WTC11 (cell line): ENCODE results near the gene C1QTNF9B. TPM values are rescaled to one million over a fixed set of nuclear protein-coding genes. Genes with fewer than 3 reads are reported as not detected.
A peak's percentile ranks its signal among the peaks of the same experiment; 100 is the strongest.

Source experiments
- AFF4 ChIP-seq: sonication (generic); formaldehyde crosslinking; IDR thresholded peaks from 2 replicates; pipeline ENCODE4 v1.8.1; 2023; ENCODE audit warnings: mild to moderate bottlenecking, missing genetic modification reagents, borderline replicate concordance
- ATF6 ChIP-seq: sonication (generic); formaldehyde crosslinking; IDR thresholded peaks from 2 replicates; pipeline ENCODE4 v1.8.1; 2023; ENCODE audit warnings: mild to moderate bottlenecking, missing genetic modification reagents
- CREB1 ChIP-seq: sonication (generic); formaldehyde crosslinking; IDR thresholded peaks from 2 replicates; pipeline ENCODE4 v1.8.0; 2023; ENCODE audit warnings: mild to moderate bottlenecking, missing genetic modification reagents
- CREM ChIP-seq: sonication (generic); formaldehyde crosslinking; IDR thresholded peaks from 2 replicates; pipeline ENCODE4 v1.8.1; 2022; ENCODE audit warnings: mild to moderate bottlenecking, missing genetic modification reagents, moderate library complexity
- ESRRA ChIP-seq: sonication (generic); formaldehyde crosslinking; IDR thresholded peaks from 2 replicates; pipeline ENCODE4 v1.8.1; 2022; ENCODE audit warnings: mild to moderate bottlenecking, missing genetic modification reagents, borderline replicate concordance
- ETV6 ChIP-seq: sonication (generic); formaldehyde crosslinking; IDR thresholded peaks from 2 replicates; pipeline ENCODE4 v1.8.1; 2022; ENCODE audit warnings: mild to moderate bottlenecking, missing genetic modification reagents
- FOXP1 ChIP-seq: sonication (generic); formaldehyde crosslinking; IDR thresholded peaks from 2 replicates; pipeline ENCODE4 v1.8.0; 2022; ENCODE audit warnings: missing genetic modification reagents, mild to moderate bottlenecking, moderate library complexity, borderline replicate concordance
- GRHL2 ChIP-seq: fragments of 250-450 bp; sonication (Bioruptor Pico); IDR thresholded peaks from 2 replicates; pipeline ENCODE4 v1.8.0; 2022; ENCODE audit warnings: mild to moderate bottlenecking, moderate library complexity; ENCODE audit not compliant: insufficient replicate concordance, severe bottlenecking
- HMGA2 ChIP-seq: fragments of 250-450 bp; sonication (Bioruptor Pico); IDR thresholded peaks from 2 replicates; pipeline ENCODE4 v1.4.0; 2021; ENCODE audit warnings: mild to moderate bottlenecking, moderate library complexity
- HMGXB4 ChIP-seq: sonication (generic); formaldehyde crosslinking; IDR thresholded peaks from 2 replicates; pipeline ENCODE4 v1.8.1; 2023; ENCODE audit warnings: mild to moderate bottlenecking, moderate library complexity, missing genetic modification reagents
- IRF2 ChIP-seq: sonication (generic); formaldehyde crosslinking; IDR thresholded peaks from 2 replicates; pipeline ENCODE4 v1.8.0; 2022; ENCODE audit warnings: low read depth, missing genetic modification reagents, borderline replicate concordance
- JAZF1 ChIP-seq: fragments of 250-450 bp; sonication (Bioruptor Pico); IDR thresholded peaks from 2 replicates; pipeline ENCODE4 v1.9.0; 2021; ENCODE audit warnings: moderate library complexity, mild to moderate bottlenecking, inconsistent platforms
- MLX ChIP-seq: sonication (generic); formaldehyde crosslinking; IDR thresholded peaks from 2 replicates; pipeline ENCODE4 v1.8.1; 2023; ENCODE audit warnings: mild to moderate bottlenecking, missing genetic modification reagents, moderate library complexity
- MYBL2 ChIP-seq: sonication (generic); formaldehyde crosslinking; IDR thresholded peaks from 2 replicates; pipeline ENCODE4 v1.8.1; 2023; ENCODE audit warnings: mild to moderate bottlenecking, moderate library complexity, missing genetic modification reagents
- NR2C2 ChIP-seq: sonication (generic); formaldehyde crosslinking; IDR thresholded peaks from 2 replicates; pipeline ENCODE4 v1.8.0; 2022; ENCODE audit warnings: mild to moderate bottlenecking, missing genetic modification reagents
- RELA ChIP-seq: sonication (generic); formaldehyde crosslinking; IDR thresholded peaks from 2 replicates; pipeline ENCODE4 v1.8.1; 2022; ENCODE audit warnings: missing genetic modification reagents, mild to moderate bottlenecking, borderline replicate concordance
- SMAD4 ChIP-seq: sonication (generic); formaldehyde crosslinking; IDR thresholded peaks from 2 replicates; pipeline ENCODE4 v1.8.0; 2022; ENCODE audit warnings: mild to moderate bottlenecking, missing genetic modification reagents
- TEAD1 ChIP-seq: sonication (generic); formaldehyde crosslinking; IDR thresholded peaks from 2 replicates; pipeline ENCODE4 v1.8.0; 2022; ENCODE audit warnings: mild to moderate bottlenecking, missing genetic modification reagents
- ZNF138 ChIP-seq: sonication (generic); formaldehyde crosslinking; conservative IDR thresholded peaks from 2 replicates; pipeline ENCODE4 v1.8.1; 2022; ENCODE audit warnings: mild to moderate bottlenecking, moderate library complexity, missing genetic modification reagents
- ZNF396 ChIP-seq: fragments of 250-450 bp; sonication (Bioruptor Pico); IDR thresholded peaks from 2 replicates; pipeline ENCODE4 v1.8.0; 2021; ENCODE audit warnings: mild to moderate bottlenecking, moderate library complexity, borderline replicate concordance
- ZNF416 ChIP-seq: fragments of 250-450 bp; sonication (Bioruptor Pico); IDR thresholded peaks from 2 replicates; pipeline ENCODE4 v1.9.0; 2021; ENCODE audit warnings: mild to moderate bottlenecking, inconsistent platforms
- ZNF423 ChIP-seq: fragments of 250-450 bp; sonication (Bioruptor Pico); IDR thresholded peaks from 2 replicates; pipeline ENCODE4 v2.1.2; 2022; ENCODE audit warnings: mild to moderate bottlenecking, moderate library complexity
- ZNF512 ChIP-seq: sonication (generic); formaldehyde crosslinking; IDR thresholded peaks from 2 replicates; pipeline ENCODE4 v1.8.1; 2022; ENCODE audit warnings: missing genetic modification reagents, borderline replicate concordance
- total RNA-seq: library from RNA; stranded (reverse); gene quantifications from 3 replicates; pipeline ENCODE4 v1.2.3, GENCODE V29; 2021
- TF ChIP-seq, protein P1 (sequence below): sonication (generic); formaldehyde crosslinking; IDR thresholded peaks from 2 replicates; pipeline ENCODE4 v1.8.0; 2022; ENCODE audit warnings: mild to moderate bottlenecking, missing genetic modification reagents
- TF ChIP-seq, protein P2 (sequence below): sonication (generic); formaldehyde crosslinking; IDR thresholded peaks from 2 replicates; pipeline ENCODE4 v1.8.1; 2023; ENCODE audit warnings: mild to moderate bottlenecking, missing genetic modification reagents

C1QTNF9B gene
- total RNA-seq, 1 experiment from 2014 or later: 0.20 TPM

- TF ChIP-seq TEAD1 (CRISPR knock-in tag): peak; percentile 72; the same call in 1 of the 2 replicates
- peak; percentile 69 for TF ChIP-seq HMGXB4 (CRISPR knock-in tag)
- no peak for TF ChIP-seq CREB1 (CRISPR knock-in tag)
- no peak for TF ChIP-seq AFF4
- TF ChIP-seq ZNF396: no peak
- no peak for TF ChIP-seq SMAD4 (CRISPR knock-in tag)
- no peak for TF ChIP-seq RELA (CRISPR knock-in tag)
- TF ChIP-seq ESRRA (CRISPR knock-in tag): no peak
- TF ChIP-seq ZNF138 (CRISPR knock-in tag): no peak
- no peak for TF ChIP-seq ATF6
- 0 out of 2 replicates have a peak, but pooled peaks have one; percentile 57 for TF ChIP-seq ETV6 (CRISPR knock-in tag)
- TF ChIP-seq NR2C2 (CRISPR knock-in tag): no peak
- TF ChIP-seq, protein P1, sequence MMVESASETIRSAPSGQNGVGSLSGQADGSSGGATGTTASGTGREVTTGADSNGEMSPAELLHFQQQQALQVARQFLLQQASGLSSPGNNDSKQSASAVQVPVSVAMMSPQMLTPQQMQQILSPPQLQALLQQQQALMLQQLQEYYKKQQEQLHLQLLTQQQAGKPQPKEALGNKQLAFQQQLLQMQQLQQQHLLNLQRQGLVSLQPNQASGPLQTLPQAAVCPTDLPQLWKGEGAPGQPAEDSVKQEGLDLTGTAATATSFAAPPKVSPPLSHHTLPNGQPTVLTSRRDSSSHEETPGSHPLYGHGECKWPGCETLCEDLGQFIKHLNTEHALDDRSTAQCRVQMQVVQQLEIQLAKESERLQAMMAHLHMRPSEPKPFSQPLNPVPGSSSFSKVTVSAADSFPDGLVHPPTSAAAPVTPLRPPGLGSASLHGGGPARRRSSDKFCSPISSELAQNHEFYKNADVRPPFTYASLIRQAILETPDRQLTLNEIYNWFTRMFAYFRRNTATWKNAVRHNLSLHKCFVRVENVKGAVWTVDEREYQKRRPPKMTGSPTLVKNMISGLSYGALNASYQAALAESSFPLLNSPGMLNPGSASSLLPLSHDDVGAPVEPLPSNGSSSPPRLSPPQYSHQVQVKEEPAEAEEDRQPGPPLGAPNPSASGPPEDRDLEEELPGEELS (CRISPR knock-in tag): peak; percentile 83
- no peak for TF ChIP-seq HMGA2 (CRISPR knock-in tag)
- no peak for TF ChIP-seq FOXP1 (CRISPR knock-in tag)
- TF ChIP-seq ZNF423 (CRISPR knock-in tag): no peak
- no peak for TF ChIP-seq ZNF512 (CRISPR knock-in tag)
- TF ChIP-seq, protein P2, sequence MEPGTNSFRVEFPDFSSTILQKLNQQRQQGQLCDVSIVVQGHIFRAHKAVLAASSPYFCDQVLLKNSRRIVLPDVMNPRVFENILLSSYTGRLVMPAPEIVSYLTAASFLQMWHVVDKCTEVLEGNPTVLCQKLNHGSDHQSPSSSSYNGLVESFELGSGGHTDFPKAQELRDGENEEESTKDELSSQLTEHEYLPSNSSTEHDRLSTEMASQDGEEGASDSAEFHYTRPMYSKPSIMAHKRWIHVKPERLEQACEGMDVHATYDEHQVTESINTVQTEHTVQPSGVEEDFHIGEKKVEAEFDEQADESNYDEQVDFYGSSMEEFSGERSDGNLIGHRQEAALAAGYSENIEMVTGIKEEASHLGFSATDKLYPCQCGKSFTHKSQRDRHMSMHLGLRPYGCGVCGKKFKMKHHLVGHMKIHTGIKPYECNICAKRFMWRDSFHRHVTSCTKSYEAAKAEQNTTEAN (CRISPR knock-in tag): 0 out of 2 replicates have a peak, but pooled peaks have one; percentile 35
- no peak for TF ChIP-seq MYBL2 (CRISPR knock-in tag)
- peak; percentile 69; the same call in 1 of the 2 replicates for TF ChIP-seq CREM (CRISPR knock-in tag)
- no peak for TF ChIP-seq ZNF416 (CRISPR knock-in tag)
- TF ChIP-seq IRF2: no peak
- no peak for TF ChIP-seq MLX (CRISPR knock-in tag)
- no peak for TF ChIP-seq GRHL2 (CRISPR knock-in tag)
- no peak for TF ChIP-seq JAZF1 (CRISPR knock-in tag)
Observed at GRCh38 chr13:23888658-23889614, 8.4 kb downstream of the C1QTNF9B start, which contains the start of gene MIPEP (continued).
